ENCODE measurements around the gene SFXN2.
"Not testable (repeated sequence)": the region's sequence is repeated elsewhere in the genome, so short reads cannot be mapped to it uniquely, and the experiment has no call there.

SFXN2 gene

DNA sequence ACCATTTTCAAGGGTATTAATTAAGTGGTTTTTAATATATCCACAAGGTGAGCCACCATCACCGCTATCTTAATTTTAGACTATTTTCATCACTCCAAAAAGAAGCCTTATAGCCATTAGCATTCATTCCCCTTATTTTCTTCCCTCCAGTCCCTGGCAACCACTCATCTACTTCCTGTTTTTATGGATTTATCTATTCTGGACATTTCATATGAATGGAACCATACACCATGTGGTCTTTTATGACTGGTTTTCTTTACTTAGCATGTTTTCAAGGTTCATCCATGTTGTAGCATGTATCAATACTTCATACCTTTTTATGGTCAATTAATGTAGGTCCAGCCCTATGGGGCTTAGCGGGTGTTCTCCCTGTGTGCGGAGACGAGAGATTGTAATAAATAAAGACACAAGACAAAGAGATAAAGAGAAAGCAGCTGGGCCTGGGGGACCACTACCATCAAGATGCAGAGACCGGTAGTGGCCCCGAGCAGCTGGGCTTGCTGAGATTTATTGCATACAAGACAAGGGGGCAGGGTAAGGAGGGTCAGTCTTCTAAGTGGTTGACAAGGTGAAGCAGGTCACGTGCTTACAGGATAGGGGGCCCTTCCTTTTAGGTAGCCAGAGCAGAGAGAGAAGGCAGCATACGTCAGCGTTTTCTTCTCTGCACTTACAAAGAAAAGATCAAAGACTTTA lies 44.0 kb downstream of the SFXN2 start:
- DNase-seq = no peak

DNA sequence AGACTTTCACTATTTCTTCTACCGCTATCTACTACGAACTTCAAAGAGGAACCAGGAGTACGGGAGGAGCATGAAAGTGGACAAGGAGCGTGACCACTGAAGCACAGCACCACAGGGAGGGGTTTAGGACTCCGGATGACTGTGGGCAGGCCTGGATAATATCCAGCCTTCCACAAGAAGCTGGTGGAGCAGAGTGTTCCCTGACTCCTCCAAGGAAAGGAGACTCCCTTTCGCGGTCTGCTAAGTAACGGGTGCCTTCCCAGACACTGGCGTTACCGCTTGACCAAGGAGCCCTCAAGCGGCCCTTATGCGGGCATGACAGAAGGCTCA lies 44.5 kb downstream of the SFXN2 start:
- not testable (repeated sequence) for DNase-seq

DNA sequence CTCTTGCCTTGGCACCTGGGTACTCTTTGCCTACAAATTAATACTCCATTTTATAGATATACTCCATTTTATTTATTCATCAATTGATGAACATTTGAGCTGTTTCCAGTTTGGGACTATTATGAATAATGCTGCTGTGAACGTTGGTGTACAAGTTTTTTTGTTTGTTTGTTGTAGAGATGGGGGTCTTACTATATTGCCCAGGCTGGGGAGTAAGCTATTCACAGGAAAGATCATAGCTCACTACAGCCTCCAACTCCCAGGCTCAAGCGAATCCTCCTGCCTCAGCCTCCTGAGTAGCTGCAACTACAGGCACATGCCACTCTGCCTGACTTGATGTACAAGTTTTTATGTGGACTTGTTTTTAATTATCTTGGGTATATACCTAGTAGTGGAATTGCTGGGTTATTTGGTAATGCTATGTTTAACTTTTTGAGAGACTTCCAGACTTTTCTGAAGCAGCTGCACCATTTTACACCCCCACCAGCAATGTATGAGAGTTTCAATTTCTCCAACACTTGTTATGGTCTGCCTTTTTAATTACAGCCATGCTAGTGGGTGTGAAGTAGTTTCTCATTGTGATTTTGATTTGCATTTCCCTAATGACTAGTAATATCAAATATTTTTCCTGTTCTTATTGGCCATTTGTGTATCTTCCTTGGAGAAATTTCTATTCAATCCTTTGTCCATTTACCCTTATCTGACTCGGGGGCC lies 45.2 kb downstream of the SFXN2 start:
- no peak for DNase-seq

DNA sequence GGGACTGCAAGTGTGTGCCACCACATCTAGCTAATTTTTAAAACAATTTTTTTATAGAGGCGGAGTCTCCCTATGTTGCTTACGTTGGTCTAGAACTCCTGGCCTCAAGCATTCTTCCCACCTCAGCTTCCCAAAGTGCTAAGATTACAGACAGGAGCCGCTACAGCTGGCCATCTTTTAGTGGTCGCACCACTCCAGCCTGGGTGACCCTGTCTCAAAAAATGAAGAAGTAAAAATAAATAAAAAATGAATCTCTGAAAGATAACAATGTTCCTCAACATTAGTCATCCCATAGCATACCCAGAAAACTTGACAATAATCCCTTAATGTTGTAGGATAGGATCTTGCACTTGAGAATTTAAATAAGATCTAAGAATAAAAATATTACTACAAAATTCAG lies 47.5 kb downstream of the SFXN2 start:
- DNase-seq = no peak

DNA sequence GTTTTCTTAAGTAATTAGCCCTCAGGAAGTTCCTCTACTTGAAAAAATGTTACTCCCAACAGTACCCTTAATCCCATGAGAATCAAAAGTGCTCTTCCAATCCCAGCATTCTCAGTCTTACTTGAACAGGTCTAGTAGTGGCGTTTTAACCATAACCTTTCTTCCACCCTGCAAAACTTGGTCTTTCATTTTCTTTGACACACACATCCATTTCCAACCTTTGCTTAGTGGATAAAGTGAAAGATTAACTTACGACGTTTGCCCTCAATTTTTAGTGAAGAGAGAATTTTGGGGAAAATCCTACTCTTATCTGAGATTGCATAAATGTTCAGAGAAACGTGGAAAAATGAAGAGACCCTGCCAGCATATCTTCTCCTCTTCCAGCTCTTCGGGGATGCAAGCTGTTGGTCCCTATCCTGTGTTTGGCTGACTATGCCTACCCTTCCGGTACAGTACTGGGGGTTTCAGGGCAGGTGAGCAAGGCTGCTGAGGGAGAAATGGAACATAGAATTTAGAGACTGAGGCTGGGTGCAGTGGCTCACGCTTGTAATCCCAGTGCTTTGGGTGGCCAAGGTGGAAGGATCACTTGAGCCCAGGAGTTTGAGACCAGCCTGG lies 48.1 kb downstream of the SFXN2 start:
- no peak for DNase-seq

DNA sequence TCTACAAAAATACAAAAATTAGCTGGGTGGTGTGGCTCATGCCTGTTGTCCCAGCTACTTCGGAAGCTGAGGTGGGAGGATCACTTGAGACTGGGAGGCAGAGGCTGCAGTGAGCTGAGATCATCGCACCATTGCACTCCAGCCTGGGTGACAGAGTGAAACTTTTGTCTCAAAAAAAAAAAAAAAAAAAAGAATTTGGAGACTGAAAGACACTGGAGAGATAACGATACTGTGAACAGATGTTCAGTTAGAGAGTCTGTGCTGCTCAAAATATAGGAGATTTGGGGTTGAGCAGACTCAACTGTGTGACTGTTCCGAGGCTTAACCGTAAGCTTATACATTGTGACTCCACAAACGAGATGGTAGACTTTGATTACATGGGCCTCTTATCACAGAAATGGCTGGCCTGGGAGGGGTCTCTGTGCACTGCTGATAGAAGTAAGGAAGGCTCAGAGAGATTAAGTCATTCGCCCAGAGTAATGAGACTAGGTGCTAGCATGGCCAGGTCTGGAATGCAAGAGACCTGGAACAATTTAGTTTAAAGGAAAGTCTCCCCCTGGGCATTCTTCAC lies 48.7 kb downstream of the SFXN2 start:
- DNase-seq = no peak

DNA sequence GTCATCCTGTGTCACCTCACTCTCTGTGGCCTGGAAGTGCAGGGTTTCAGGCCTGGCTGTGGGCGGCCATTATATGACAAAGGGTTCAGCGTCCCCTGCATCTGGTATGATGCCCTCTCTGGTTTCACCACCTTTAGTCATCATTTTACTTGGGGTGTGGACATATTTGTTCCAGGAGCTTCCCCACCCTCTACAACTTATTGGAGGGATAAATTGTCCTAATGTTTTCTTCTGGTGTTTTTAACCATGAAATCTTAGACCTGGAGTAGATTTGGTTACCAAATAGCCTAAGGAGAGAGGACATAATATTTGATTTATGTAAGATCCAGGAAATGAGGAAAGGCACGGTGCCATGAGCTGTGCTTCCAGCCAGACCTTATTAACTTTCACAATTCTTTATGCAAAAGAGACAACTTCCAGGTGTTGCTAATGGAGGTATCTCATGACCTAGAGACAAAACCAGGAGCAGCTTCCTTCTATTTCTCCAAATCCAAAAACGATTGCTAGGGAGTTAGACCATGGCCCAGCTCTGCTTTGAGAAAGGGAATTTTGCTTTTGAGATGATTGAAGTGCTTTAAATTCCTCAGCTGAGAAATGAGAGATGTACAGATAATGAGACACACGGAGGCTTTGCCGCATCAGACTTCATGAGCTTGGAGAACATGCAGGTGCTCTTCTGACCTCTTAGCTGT lies 50.2 kb downstream of the SFXN2 start:
- no peak for DNase-seq

DNA sequence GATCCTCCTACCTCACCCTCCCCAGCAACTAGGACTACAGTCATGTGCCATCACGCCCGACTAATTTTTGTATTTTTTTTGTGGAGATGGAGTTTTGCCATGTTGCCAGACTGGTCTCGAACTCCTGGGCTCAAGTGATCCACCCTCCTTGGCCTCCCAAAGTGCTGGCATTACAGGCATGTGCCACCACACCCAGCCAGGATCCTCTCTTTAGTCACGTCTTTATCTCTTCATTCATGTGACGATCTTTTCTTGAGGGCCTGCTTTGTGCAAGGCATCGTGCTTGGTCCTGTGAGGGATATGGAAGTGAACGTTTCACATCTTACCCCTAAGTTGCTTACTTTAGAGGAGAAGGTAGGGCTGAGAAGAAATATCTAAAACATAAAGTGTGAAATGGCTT lies 50.9 kb downstream of the SFXN2 start:
- no peak for DNase-seq

DNA sequence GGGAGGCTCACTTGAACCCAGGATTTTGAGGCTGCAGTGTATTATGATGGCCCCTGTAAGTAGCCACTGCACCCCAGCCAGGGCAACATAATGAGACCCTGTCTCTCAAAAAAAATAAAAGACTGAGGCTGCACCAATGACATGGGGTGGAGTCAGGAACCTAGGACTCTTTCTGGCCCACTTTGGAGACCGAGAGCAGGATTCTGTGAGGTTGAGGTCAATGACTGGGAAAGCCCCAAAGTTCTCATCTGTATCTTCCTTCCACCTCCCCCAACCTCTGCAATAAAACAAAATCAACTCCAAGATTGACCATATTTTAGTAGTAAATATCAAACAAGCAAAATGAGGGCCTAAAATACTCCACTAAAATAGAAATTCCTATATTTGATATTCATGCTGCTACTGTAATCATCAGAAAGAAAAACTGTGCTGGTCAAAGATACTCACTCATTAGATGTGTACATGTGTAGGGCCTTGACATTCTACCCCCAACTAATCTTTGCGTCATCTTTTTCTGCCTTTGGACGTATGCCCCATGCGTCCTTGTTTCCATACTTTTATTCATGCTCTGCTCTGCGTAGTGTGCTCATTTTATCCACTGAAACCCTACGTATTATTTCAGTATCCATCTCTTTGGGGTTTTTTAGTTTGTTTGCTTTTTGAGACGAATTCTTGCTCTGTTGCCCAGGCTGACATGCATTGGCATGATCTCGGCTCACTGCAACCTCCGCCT lies 53.2 kb downstream of the SFXN2 start:
- no peak for DNase-seq

DNA sequence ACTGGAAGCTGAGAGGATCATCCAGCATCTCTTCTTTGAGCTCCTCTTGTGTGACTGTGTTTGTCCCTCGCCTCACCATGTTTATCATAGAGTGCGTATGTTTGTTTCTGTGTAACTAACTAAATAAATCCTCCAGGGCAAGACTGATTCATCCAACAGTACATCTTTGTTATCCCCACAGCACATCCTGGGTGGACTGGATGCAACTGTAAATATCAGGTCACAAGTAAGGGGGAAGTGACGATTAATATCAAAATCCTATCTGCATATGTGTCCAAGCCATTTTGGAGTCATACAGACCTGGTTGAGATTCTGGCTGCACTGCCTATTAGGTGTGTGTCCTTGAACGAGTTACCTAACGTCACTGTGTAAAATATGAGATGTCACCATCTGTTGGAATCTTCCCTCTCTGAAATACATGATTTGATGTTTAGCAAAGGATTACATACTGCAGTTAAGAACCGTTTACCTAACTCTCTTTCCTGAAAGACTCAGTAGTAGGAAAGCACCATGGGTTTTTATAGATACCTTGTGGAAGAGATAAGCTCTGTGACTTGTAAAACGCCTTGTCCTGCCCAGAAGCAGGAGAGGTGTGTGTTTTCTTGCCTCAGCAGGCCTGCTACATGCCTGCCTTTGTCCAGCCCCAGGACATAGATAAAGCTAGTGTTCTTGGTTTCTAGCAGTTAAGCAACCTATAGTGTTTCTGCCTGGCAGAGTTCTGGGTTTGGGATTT lies 55.1 kb downstream of the SFXN2 start:
- no peak for DNase-seq

DNA sequence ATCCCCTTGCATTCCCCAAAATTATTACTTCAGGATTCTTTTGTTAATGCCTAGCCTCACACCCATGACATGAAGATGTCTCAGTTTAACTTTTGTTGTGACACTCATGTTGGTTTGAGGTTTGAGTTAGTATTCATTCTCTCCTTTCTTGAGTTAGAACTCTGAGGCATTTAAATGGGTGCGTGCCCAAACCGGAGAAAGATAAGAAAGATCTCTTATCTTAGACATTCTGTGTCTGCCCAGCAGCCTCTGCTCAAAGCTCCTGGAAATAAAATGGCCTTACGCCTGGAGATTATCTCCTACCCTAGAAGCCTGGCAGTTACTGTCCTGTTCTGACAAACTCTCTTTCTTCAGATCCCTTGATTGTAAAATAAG lies 55.7 kb downstream of the SFXN2 start:
- no peak for DNase-seq

DNA sequence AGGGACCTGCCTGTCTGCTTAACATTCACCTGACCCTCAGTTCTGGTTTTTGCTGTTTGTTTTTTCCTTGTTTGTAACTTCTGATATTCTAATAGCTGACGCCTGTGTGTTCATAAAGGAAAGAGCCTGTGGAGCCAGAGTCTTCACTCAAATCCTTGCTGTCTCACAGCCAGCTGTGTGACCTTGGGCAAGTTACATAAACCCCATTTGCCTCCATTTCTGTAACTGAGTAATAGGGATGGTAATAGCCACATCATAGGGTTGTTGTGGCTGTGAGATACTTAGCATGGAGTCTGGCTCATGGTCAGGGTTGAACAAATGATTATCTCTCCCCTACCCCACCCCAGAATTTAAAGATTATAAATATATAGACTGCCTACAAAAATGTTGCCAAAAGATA lies 56.4 kb downstream of the SFXN2 start:
- no peak for DNase-seq

DNA sequence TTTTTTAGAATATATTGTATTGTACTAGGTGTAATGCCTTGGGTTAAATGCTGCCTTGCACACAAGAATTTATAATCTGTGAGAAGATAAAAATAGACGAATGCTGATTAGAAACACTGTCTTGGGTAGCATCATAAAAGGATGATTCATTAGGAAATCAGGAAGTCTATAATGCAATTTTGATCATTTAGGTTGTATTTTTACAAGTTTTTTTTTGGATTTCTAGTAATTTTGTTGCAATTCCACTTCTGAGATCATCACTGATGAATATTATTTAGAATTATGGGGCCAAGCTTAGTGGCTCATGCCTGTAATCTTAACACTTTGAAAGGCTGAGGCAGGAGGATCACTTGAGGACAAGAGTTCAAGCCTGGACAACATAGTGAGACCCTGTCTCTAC lies 58.9 kb downstream of the SFXN2 start:
- DNase-seq = no peak

DNA sequence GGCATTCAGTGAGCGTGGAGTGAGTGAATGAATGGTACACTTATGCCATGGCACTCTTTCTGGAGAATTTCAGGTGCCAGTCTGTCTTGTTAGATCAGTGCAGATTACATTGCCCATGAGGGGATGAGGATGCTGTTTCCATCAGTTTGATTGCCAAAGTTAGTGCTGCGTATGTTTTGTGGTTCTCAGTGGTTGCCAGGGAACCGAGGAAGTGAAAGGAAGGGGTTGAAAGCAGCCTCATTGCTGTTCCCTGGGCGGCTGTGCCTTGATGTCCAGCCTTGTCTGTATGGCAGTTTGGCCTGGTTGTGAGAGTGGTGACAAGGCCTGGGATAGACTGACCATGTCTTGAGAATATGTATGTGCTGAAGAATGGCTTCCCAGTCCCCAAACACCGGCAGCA lies 59.5 kb downstream of the SFXN2 start:
- DNase-seq = no peak

DNA sequence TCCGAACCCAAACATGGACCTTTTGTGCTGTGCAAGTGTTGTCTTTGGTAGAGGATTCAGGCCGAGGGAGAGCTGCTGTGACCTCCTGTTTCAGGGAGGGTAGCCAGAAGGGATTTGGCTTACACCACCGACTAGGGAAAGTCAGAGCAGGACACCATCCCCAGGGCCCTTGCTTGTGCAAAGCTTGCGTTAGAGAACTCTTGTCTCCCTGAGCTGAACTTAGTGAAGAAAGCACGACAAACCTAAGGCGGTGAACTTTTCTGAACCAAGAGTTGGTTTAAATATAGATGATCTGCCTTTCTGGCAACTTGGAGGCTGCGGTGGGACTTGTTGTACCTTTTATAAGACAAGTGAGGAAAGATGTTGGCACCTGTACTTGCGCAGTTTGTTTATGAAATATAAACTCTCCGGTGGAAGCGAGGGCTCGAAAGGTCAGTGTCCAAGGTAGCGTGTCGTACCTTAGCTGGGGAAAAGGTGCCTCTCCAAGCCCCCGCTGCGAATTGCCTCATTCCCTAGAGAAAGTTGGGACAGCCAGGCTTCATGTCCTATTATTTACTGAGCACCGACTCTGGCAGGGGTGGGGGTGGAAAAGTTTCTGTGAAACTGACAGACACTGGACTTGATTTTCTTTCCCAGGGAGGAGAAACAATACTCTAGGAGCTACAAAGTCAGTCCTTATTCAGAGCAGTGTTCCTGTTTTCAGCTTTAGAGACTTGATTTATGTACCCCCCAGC lies 60.9 kb downstream of the SFXN2 start:
- no peak for DNase-seq

DNA sequence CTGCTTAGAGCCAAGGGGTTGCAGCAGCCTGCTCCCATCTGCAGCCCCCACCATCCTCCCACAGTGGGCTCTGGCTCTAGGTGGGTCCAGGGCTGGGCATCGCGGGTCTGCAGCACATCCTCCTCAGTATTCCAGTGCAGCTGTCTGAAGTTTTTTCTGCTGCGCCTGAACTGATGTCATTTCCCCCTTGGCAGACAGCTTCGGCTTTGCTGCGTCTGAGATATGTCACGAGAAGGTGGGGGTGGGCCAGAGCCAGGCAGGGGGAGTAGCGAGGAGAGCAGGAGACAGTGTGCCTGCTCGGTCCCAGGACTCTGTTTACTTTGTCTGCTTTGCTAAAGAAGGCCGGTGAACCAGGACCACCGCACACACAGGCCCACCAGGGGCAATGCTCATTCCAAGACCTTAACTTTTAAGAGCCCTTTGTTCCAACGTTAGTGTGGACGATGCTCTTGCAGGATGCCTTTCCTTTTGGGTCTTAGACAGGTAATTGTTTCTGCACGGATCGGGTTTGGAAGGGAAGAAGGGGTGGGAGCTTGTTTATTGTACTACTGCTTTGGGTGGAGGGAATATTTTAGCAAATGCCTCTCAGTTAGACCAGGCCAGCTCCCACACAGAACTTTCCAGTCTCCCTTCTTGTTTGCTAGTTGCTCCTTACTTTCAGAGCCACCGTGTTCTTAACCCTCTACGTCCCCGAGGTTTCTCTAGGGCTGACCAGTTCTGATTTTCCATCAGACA lies 61.7 kb downstream of the SFXN2 start:
- no peak for DNase-seq

DNA sequence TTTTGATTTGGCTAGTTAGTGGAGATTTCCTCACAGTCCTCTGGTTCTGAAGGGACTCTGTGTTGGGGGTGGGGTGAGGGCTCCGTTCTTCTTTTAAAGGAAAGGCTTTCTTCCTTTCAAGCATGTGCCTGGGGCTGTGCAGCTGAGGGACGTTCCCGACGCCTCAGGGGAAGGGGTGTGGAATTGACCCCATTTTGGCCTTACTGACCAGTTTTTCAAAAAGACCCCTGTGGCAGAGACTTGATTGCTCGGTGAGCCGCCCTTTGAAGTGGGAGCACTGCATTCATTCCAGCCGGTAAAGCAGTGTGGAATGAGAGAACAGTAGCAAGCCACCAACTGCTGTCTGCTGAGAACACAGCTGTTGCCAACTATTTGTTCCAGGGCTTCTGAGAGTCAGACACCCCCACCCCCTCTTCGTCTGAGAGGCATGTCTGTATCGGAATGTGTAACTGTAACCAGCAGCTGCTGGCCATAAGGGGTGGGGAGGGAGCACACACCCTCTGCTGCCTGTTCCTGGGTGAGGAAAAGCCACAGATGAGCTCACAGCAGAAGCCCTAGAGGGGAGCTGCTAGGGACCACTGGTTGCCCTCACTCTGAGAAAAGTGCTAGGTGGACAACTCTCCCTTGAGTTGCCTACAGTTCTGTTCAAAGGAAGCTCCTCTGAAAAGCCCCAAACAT lies 62.5 kb downstream of the SFXN2 start:
- DNase-seq = no peak

DNA sequence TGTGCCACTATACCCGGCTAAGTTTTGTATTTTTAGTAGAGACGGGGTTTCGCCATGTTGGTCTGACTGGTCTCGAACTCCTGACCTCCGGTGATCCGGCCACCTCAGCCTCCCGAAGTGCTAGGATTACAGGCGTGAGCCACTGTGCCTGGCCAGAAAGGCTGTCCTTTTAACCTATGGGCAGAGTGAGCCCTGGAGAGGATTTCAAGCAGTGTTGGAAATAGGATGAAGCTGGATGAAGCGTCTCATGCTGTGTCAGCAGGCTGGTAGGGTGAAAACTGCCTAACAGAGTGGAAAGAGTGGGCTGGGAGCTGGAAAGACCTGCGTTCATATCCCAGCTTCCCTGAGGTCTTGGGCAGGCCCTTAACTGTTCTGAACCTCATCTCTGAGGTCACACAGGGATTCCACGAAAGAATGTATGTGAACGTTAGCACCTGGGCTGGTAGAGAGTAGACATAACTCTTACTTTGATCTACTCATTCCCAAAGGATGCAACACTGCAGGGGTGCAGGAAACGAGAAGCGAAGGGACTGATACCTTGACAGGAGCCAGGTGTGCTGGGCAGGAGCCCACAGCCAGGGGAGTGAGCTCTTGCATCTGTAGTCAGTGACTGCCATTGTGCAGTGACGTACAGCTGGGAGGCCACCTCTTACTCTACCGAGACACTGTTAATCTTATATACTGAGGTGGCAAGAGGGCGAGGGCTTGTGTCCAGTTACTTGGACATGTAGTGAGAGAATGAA lies 63.4 kb downstream of the SFXN2 start:
- DNase-seq = no peak

DNA sequence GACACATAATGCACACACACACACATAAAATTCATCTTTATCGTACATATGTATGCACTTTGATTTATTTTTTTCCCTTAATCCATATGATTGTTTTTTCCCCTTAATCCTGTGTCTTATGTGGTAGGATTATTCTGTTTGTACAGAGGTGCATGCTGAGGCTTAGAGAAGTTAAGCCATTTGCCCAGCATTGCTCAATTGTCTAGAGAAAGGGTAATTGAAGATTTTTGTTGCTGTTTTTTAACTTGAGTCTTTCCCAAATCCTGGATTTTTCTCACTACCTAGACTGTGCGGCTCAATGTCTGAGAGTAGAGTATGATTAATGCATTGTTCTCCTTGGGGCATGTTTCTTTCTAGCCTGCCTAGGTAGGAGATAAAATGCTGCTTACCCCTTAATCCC lies 64.3 kb downstream of the SFXN2 start:
- no peak for DNase-seq

Data from NCI-H1436 treated with DMSO at 0.1 percent for 48 hours (cell line).